PC-3 (cell line): ENCODE results near the gene TECTA. TPM values are rescaled to one million over a fixed set of nuclear protein-coding genes. Genes with fewer than 3 reads are reported as not detected.

Experiments
- ATAC-seq: fragments of 200-7000 bp; cut with Tn5 transposase; 2 replicates; pipeline ENCODE4 v1.9.1; 2020; ENCODE audit warnings: mild to moderate bottlenecking, moderate library complexity
- BruUV-seq: library from RNA; stranded (reverse); fragments of 400-500 nt; replicated peaks from 2 replicates; lab custom pipeline; 2021; lab: Mats Ljungman, UMichigan
- CTCF ChIA-PET: fragments of 300-600 bp; sonication (Branson Sonifier 250); formaldehyde crosslinking; loops from one replicate; lab custom pipeline; 2022; ENCODE audit warnings: antibody characterized with exemption; lab: Charles Lee
- POLR2A ChIA-PET: fragments of 300-600 bp; sonication (Branson Sonifier 250); formaldehyde crosslinking; loops from one replicate; lab custom pipeline; 2022; ENCODE audit warnings: antibody characterized with exemption; ENCODE audit not compliant: unreplicated experiment; lab: Charles Lee
- DNase-seq: peaks from one replicate; pipeline ENCODE4 v3.0.0-alpha.2; 2015
- H2AFZ ChIP-seq: fragments of 300-600 bp; sonication (generic); 2 replicates; pipeline ENCODE4 v1.6.0; 2016; ENCODE audit warnings: antibody characterized with exemption, low read length
- H3F3A ChIP-seq: fragments of 300-600 bp; sonication (generic); one replicate; pipeline ENCODE4 v1.6.0; 2017; ENCODE audit warnings: antibody characterized with exemption, low read length, control low read depth, mild to moderate bottlenecking; ENCODE audit not compliant: unreplicated experiment
- H3K27ac ChIP-seq: fragments of 300-600 bp; sonication (generic); 2 replicates; pipeline ENCODE4 v1.5.1; 2016; ENCODE audit warnings: mild to moderate bottlenecking, low read length
- H3K27me3 ChIP-seq: fragments of 300-600 bp; sonication (generic); 2 replicates; pipeline ENCODE4 v1.6.1; 2016; ENCODE audit warnings: low read length, mixed read lengths
- H3K36me3 ChIP-seq: fragments of 300-600 bp; sonication (generic); 2 replicates; pipeline ENCODE4 v1.6.1; 2016; ENCODE audit warnings: low read depth, mixed run types, low read length, mixed read lengths
- H3K4me1 ChIP-seq: fragments of 300-600 bp; sonication (generic); 2 replicates; pipeline ENCODE4 v1.5.1; 2016; ENCODE audit warnings: low read length; ENCODE audit not compliant: insufficient read depth
- H3K4me2 ChIP-seq: fragments of 300-600 bp; sonication (generic); 2 replicates; pipeline ENCODE4 v1.6.0; 2016; ENCODE audit warnings: low read length
- H3K4me3 ChIP-seq: fragments of 300-600 bp; sonication (generic); 2 replicates; pipeline ENCODE4 v1.5.1; 2016; ENCODE audit warnings: mild to moderate bottlenecking, low read length, mixed read lengths
- H3K79me2 ChIP-seq: fragments of 300-600 bp; sonication (generic); 2 replicates; pipeline ENCODE4 v1.6.1; 2017; ENCODE audit warnings: low read length, mixed read lengths
- H3K9ac ChIP-seq: fragments of 300-600 bp; sonication (generic); 2 replicates; pipeline ENCODE4 v1.6.0; 2016; ENCODE audit warnings: mild to moderate bottlenecking, low read length
- H3K9me2 ChIP-seq: fragments of 300-600 bp; sonication (generic); replicated peaks from 2 replicates; pipeline ENCODE4 v1.6.1; 2016; ENCODE audit warnings: mixed run types, low read length, mixed read lengths
- H3K9me3 ChIP-seq: fragments of 300-600 bp; sonication (generic); 2 replicates; pipeline ENCODE4 v1.6.1; 2016; ENCODE audit warnings: low read length, mixed read lengths
- H4K20me1 ChIP-seq: fragments of 300-600 bp; sonication (generic); 2 replicates; pipeline ENCODE4 v1.6.1; 2016; ENCODE audit warnings: low read length, mixed read lengths
- EZH2 ChIP-seq: fragments of 300-600 bp; sonication (generic); IDR thresholded peaks from one replicate; pipeline ENCODE4 v1.6.1; 2017; ENCODE audit warnings: antibody characterized with exemption, mild to moderate bottlenecking, low read length; ENCODE audit not compliant: unreplicated experiment
- EZH2phosphoT487 ChIP-seq: fragments of 300-600 bp; sonication (generic); IDR thresholded peaks from 2 replicates; pipeline ENCODE4 v1.6.1; 2018; ENCODE audit warnings: mild to moderate bottlenecking, antibody characterized with exemption, low read length, borderline replicate concordance
- intact Hi-C: fragments of 100-400 bp; cut with micrococcal nuclease; formaldehyde crosslinking; loops from 2 replicates; pipeline ENCODE4 v1.9.0; 2023
- total RNA-seq: library from RNA; depleted of rRNA; stranded (reverse); fragments of >200 nt; gene quantifications from 2 replicates; pipeline ENCODE4 v1.2.3, GENCODE V29; 2014
- TF ChIP-seq, protein P1 (sequence below): fragments of 300-600 bp; sonication (generic); conservative IDR thresholded peaks from 2 replicates; pipeline ENCODE4 v1.5.1; 2017; ENCODE audit warnings: antibody characterized with exemption, low read depth, mild to moderate bottlenecking, low read length

TECTA gene
- total RNA-seq, 1 experiment from 2014 or later: 0.11 TPM

DNA sequence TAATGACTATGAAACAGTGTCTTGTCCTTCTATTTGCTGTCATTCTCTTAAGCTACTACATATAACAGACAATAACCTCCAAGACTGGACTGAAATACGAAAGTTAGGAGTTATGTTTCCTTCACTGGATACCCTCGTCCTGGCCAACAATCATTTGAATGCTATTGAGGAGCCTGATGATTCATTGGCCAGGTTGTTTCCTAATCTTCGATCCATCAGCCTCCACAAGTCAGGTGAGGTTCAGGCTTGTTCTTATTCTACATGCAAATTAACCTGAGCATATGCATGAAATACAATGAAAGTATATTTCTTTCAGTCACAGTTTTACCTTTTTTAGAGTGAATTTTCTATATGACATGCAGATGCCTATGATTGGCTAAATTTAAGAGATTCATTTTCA lies 46.0 kb upstream of the TECTA start:
- no peaks in the 10 kb centered on the region for H3F3A ChIP-seq
- H3K36me3 ChIP-seq: peaks cover 12% of the 10 kb centered on the region
- ATAC-seq: no peak
- H3K9me3 ChIP-seq: no peaks in the 10 kb centered on the region
- intact Hi-C loops: no loop called here
- BruUV-seq: no TSS peak
- H3K27me3 ChIP-seq: no peaks in the 10 kb centered on the region
- no peak overlapping the region for H3K4me2 ChIP-seq
- H3K9me2 ChIP-seq: no peaks in the 10 kb centered on the region
- no peak overlapping the region for H3K9ac ChIP-seq
- DNase-seq: no peak
- no peaks in the 10 kb centered on the region for H3K79me2 ChIP-seq
- no peak for TF ChIP-seq EZH2
- TF ChIP-seq, protein P1, sequence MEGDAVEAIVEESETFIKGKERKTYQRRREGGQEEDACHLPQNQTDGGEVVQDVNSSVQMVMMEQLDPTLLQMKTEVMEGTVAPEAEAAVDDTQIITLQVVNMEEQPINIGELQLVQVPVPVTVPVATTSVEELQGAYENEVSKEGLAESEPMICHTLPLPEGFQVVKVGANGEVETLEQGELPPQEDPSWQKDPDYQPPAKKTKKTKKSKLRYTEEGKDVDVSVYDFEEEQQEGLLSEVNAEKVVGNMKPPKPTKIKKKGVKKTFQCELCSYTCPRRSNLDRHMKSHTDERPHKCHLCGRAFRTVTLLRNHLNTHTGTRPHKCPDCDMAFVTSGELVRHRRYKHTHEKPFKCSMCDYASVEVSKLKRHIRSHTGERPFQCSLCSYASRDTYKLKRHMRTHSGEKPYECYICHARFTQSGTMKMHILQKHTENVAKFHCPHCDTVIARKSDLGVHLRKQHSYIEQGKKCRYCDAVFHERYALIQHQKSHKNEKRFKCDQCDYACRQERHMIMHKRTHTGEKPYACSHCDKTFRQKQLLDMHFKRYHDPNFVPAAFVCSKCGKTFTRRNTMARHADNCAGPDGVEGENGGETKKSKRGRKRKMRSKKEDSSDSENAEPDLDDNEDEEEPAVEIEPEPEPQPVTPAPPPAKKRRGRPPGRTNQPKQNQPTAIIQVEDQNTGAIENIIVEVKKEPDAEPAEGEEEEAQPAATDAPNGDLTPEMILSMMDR: no peak
- no peak for TF ChIP-seq EZH2phosphoT487
- H3K4me1 ChIP-seq: no peaks in the 10 kb centered on the region
- H3K4me3 ChIP-seq: no peak overlapping the region
- no peak overlapping the region for H3K27ac ChIP-seq
- ChIA-PET POLR2A (no interaction called here), CTCF (no interaction called here)
- H2AFZ ChIP-seq: no peak overlapping the region
- no peaks in the 10 kb centered on the region for H4K20me1 ChIP-seq

DNA sequence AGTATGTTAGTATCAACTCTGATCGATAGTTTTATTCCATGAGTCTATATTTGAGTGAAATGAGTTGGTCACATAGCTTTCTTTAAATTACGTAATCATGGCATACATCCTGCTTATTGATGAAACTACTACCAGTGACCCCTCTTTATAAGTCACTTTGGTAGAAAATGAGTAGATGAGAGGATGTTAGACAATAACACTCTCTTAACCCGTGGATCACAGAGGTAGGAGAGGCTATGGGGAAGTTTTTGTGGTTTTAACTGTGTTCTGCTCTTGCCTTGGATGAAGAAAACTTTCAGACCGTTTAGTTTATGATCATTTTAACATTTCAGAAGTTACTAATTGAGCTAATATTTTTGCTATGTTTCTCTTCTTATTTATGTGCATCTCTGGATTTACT lies 43.1 kb upstream of the TECTA start:
- no TSS peak for BruUV-seq
- no peaks in the 10 kb centered on the region for H3K4me1 ChIP-seq
- no peaks in the 10 kb centered on the region for H3K9me3 ChIP-seq
- no peak for TF ChIP-seq EZH2phosphoT487
- TF ChIP-seq EZH2: no peak
- TF ChIP-seq, protein P1: no peak
- CTCF ChIA-PET: no interaction called here
- H4K20me1 ChIP-seq: no peaks in the 10 kb centered on the region
- H3K9me2 ChIP-seq: no peaks in the 10 kb centered on the region
- POLR2A ChIA-PET: no interaction called here
- H3F3A ChIP-seq: no peaks in the 10 kb centered on the region
- intact Hi-C loops: no loop called here
- H3K36me3 ChIP-seq: peaks cover 16% of the 10 kb centered on the region
- H3K4me2 ChIP-seq: no peak overlapping the region
- no peaks in the 10 kb centered on the region for H3K27me3 ChIP-seq
- H2AFZ ChIP-seq: no peak overlapping the region
- H3K4me3 ChIP-seq: no peak overlapping the region
- H3K79me2 ChIP-seq: no peaks in the 10 kb centered on the region
- no peak overlapping the region for H3K9ac ChIP-seq
- DNase-seq (no peak), ATAC-seq (no peak)
- no peak overlapping the region for H3K27ac ChIP-seq

DNA sequence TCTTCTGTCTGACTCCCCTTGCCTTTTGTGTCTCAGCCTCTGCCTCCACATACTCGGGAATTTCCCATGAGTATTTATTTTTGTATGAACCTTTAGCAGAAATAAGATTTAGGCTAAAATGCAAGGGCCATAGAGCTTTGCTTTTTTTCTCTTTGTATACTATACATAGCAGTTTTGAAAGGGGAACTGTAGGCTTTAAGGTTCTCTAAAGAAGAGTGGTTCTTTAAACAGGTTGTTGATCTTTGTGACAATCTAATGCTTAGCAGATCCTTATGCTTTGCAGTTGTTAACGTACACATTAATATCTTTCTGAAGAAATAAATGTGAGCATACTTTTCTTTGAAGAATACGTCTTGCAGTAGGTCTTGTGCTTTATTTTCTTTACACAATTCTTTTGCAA lies 42.1 kb upstream of the TECTA start:
- no peaks in the 10 kb centered on the region for H3K4me1 ChIP-seq
- BruUV-seq: no TSS peak
- H3K4me3 ChIP-seq: no peak overlapping the region
- intact Hi-C loops: no loop called here
- DNase-seq (no peak), ATAC-seq (no peak)
- no peaks in the 10 kb centered on the region for H3K27me3 ChIP-seq
- H3K9me2 ChIP-seq: no peaks in the 10 kb centered on the region
- ChIA-PET CTCF (no interaction called here), POLR2A (no interaction called here)
- no peak overlapping the region for H3K4me2 ChIP-seq
- no peaks in the 10 kb centered on the region for H3K79me2 ChIP-seq
- no peaks in the 10 kb centered on the region for H3K9me3 ChIP-seq
- no peak overlapping the region for H3K9ac ChIP-seq
- H3F3A ChIP-seq: no peaks in the 10 kb centered on the region
- H4K20me1 ChIP-seq: no peaks in the 10 kb centered on the region
- H2AFZ ChIP-seq: no peak overlapping the region
- peaks cover 11% of the 10 kb centered on the region for H3K36me3 ChIP-seq
- no peak overlapping the region for H3K27ac ChIP-seq
- no peak for TF ChIP-seq EZH2
- no peak for TF ChIP-seq EZH2phosphoT487
- TF ChIP-seq, protein P1: no peak
